K562 (cell line): ENCODE measurements around the gene TNRC6B.

Experiments
- CBX5 ChIP-seq: IDR thresholded peaks from 2 replicates; pipeline ENCODE4 v1.6.1; 2014; ENCODE audit warnings: low read depth, borderline replicate concordance
- CREM ChIP-seq: IDR thresholded peaks from 2 replicates; pipeline ENCODE4 v1.6.1; 2014; ENCODE audit warnings: antibody characterized with exemption, low read depth
- EP300 ChIP-seq: IDR thresholded peaks from 2 replicates; pipeline ENCODE4 v1.6.1; 2012; ENCODE audit warnings: low read length, improper control_type of control experiment
- EZH2 ChIP-seq: IDR thresholded peaks from 2 replicates; pipeline ENCODE4 v1.6.1; 2012; ENCODE audit warnings: low read depth, mild to moderate bottlenecking, inconsistent platforms, low read length, borderline replicate concordance
- FOXJ3 ChIP-seq: sonication (generic); formaldehyde crosslinking; IDR thresholded peaks from 2 replicates; pipeline ENCODE4 v1.4.0; 2020; ENCODE audit warnings: mild to moderate bottlenecking, missing genetic modification reagents
- KLF13 ChIP-seq: fragments of 450-650 bp; IDR thresholded peaks from 2 replicates; pipeline ENCODE4 v1.6.1; 2016; ENCODE audit warnings: missing genetic modification characterization, low read depth, mild to moderate bottlenecking, missing compliant biosample characterization, moderate library complexity, borderline replicate concordance
- PHF20 ChIP-seq: fragments of 450-650 bp; IDR thresholded peaks from 2 replicates; pipeline ENCODE4 v1.6.1; 2018; ENCODE audit not compliant: partially characterized antibody
- POLR2A ChIP-seq: fragments of 450-650 bp; conservative IDR thresholded peaks from 2 replicates; pipeline ENCODE4 v1.6.1; 2016
- ZNF407 ChIP-seq: fragments of 450-650 bp; IDR thresholded peaks from 2 replicates; pipeline ENCODE4 v1.6.1; 2016; ENCODE audit warnings: low read depth
- ZNF561 ChIP-seq: fragments of 450-650 bp; formaldehyde crosslinking; conservative IDR thresholded peaks from 2 replicates; pipeline ENCODE4 v1.4.0; 2020; ENCODE audit warnings: mild to moderate bottlenecking, moderate library complexity
- TF ChIP-seq, protein P1 (sequence below): sonication (generic); formaldehyde crosslinking; IDR thresholded peaks from 2 replicates; pipeline ENCODE4 v1.8.0; 2022; ENCODE audit warnings: missing genetic modification reagents, mild to moderate bottlenecking, moderate library complexity, borderline replicate concordance
- TF ChIP-seq, protein P2 (sequence below), 2 experiments: fragments of 450-650 bp; formaldehyde crosslinking in 1 of 2; IDR thresholded peaks; 2 replicates each; pipeline versions ENCODE4 v1.4.0 to v1.6.1; 2014 to 2020; ENCODE audit warnings: mild to moderate bottlenecking in 2 of 2, borderline replicate concordance in 1 of 2, low read depth in 1 of 2

DNA sequence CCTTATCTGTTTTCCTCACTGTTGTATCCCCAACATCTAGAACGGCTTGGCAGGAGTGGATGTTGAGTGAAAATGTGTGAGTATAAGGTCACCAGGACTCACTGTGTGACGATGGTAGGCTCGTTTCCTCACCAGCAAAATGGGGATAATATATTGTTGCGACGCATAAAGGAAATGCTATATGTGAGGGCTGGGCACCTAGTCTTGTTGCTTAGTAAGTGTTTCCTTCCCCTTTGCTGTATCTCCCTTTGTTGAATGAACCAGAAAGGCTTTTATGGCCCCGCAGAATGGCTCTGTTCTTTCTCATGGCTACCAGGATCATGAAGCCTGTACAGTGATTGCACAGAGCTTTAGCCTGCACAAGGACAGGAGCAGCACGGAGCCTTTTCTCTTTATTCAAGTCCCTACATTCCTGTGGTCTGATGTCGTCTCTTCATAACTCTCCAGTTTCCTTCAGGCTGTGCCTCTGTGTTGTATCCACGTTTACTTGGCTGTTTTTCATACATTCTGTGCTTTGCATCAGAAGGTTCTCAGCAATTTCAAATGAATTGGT is 5.4 kb downstream of the TNRC6B start:
- TF ChIP-seq, protein P1, sequence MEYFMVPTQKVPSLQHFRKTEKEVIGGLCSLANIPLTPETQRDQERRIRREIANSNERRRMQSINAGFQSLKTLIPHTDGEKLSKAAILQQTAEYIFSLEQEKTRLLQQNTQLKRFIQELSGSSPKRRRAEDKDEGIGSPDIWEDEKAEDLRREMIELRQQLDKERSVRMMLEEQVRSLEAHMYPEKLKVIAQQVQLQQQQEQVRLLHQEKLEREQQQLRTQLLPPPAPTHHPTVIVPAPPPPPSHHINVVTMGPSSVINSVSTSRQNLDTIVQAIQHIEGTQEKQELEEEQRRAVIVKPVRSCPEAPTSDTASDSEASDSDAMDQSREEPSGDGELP (CRISPR knock-in tag): no peak
- no peak for TF ChIP-seq CBX5
- TF ChIP-seq POLR2A: no peak
- TF ChIP-seq CREM: no peak
- TF ChIP-seq, protein P2, sequence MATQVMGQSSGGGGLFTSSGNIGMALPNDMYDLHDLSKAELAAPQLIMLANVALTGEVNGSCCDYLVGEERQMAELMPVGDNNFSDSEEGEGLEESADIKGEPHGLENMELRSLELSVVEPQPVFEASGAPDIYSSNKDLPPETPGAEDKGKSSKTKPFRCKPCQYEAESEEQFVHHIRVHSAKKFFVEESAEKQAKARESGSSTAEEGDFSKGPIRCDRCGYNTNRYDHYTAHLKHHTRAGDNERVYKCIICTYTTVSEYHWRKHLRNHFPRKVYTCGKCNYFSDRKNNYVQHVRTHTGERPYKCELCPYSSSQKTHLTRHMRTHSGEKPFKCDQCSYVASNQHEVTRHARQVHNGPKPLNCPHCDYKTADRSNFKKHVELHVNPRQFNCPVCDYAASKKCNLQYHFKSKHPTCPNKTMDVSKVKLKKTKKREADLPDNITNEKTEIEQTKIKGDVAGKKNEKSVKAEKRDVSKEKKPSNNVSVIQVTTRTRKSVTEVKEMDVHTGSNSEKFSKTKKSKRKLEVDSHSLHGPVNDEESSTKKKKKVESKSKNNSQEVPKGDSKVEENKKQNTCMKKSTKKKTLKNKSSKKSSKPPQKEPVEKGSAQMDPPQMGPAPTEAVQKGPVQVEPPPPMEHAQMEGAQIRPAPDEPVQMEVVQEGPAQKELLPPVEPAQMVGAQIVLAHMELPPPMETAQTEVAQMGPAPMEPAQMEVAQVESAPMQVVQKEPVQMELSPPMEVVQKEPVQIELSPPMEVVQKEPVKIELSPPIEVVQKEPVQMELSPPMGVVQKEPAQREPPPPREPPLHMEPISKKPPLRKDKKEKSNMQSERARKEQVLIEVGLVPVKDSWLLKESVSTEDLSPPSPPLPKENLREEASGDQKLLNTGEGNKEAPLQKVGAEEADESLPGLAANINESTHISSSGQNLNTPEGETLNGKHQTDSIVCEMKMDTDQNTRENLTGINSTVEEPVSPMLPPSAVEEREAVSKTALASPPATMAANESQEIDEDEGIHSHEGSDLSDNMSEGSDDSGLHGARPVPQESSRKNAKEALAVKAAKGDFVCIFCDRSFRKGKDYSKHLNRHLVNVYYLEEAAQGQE (IDR thresholded peaks at IDR 0.05; ENCODE audit: borderline replicate concordance): no peak
- TF ChIP-seq, protein P2 (CRISPR knock-in tag; IDR thresholded peaks at IDR 0.05; ENCODE audit: low read depth): no peak
- TF ChIP-seq ZNF561 (CRISPR knock-in tag): no peak
- no peak for TF ChIP-seq KLF13
- TF ChIP-seq FOXJ3 (CRISPR knock-in tag): no peak
- TF ChIP-seq EP300: no peak
- TF ChIP-seq PHF20: no peak
- TF ChIP-seq ZNF407: no peak
- TF ChIP-seq EZH2: no peak
